ENCODE data around the gene IGF2.

DNA sequence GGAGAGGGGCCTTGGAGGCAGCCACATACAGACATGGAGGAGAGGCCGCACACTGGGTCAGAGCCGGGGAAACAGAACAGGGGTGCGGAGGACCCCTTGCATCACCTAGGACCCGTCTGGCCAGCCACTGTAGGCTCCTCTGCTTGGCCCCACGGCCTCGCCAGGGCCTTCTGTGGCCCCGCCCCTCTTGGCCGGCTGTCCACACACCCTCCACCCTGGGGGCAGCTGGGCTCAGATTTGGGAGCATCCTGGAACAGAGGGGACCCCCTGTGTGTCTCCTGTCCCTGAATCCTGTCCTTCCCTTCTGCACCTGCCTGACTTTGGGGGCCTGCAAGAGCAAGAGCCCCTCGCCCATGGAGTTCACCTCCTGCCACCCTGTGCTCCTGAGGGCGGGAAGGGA lies 40.3 kb upstream of the IGF2 start:
- no peak for TF ChIP-seq YY1 (IDR thresholded peaks at IDR 0.05; ENCODE audit: insufficient read depth, insufficient read length)
- TF ChIP-seq ZNF274 (IDR thresholded peaks at IDR 0.05; ENCODE audit: low read depth, low read length), result no peak
